HUES6 (cell line): Measurements from ENCODE around the gene GPR37.

ENCODE experiments used
- H3K27ac ChIP-seq: 2 replicates; pipeline ENCODE4 v1.7.0; 2013; ENCODE audit warnings: low read depth, mild to moderate bottlenecking, low read length, inconsistent platforms
- H3K27me3 ChIP-seq: 2 replicates; pipeline ENCODE4 v1.6.1; 2013; ENCODE audit warnings: low read length; ENCODE audit not compliant: control insufficient read depth, insufficient read depth
- H3K36me3 ChIP-seq: 2 replicates; pipeline ENCODE4 v1.6.1; 2013; ENCODE audit warnings: low read length; ENCODE audit not compliant: control insufficient read depth, insufficient read depth
- H3K4me1 ChIP-seq: 2 replicates; pipeline ENCODE4 v1.6.1; 2013; ENCODE audit warnings: low read length; ENCODE audit not compliant: control insufficient read depth, insufficient read depth
- H3K4me3 ChIP-seq: 2 replicates; pipeline ENCODE4 v1.5.1; 2013; ENCODE audit warnings: low read depth, low read length
- H3K9ac ChIP-seq: one replicate; pipeline ENCODE4 v1.6.1; 2013; ENCODE audit warnings: mild to moderate bottlenecking, low read length
- H3K9me3 ChIP-seq: 2 replicates; pipeline ENCODE4 v1.6.1; 2013; ENCODE audit warnings: low read depth, low read length; ENCODE audit not compliant: control insufficient read depth, insufficient read depth

The GPR37 gene

GRCh38 chr7:124700655-124701054, 64.9 kb downstream of the GPR37 start:
- Histone ChIP-seq H3K9me3 (no peaks in the 10 kb centered on the region), H3K4me3 (no peak overlapping the region), H3K27me3 (no peaks in the 10 kb centered on the region), H3K27ac (no peak overlapping the region), H3K4me1 (no peaks in the 10 kb centered on the region), H3K36me3 (no peaks in the 10 kb centered on the region), H3K9ac (no peak overlapping the region)

GRCh38 chr7:124698964-124699363, 66.6 kb downstream of the GPR37 start:
- Histone ChIP-seq H3K9ac (no peak overlapping the region), H3K9me3 (no peaks in the 10 kb centered on the region), H3K36me3 (no peaks in the 10 kb centered on the region)

GRCh38 chr7:124697746-124698145, 67.8 kb downstream of the GPR37 start:
- Histone ChIP-seq H3K4me1 (no peaks in the 10 kb centered on the region), H3K27ac (no peak overlapping the region), H3K36me3 (no peaks in the 10 kb centered on the region), H3K9me3 (no peaks in the 10 kb centered on the region), H3K27me3 (no peaks in the 10 kb centered on the region), H3K4me3 (no peak overlapping the region), H3K9ac (no peak overlapping the region)

More at GRCh38 chr7:124698964-124699363, 66.6 kb downstream of the GPR37 start:
- Histone ChIP-seq H3K4me3 (no peak overlapping the region), H3K27me3 (no peaks in the 10 kb centered on the region), H3K27ac (no peak overlapping the region), H3K4me1 (no peaks in the 10 kb centered on the region)
